Astrocyte of the cerebellum (primary cell): Measurements from ENCODE around the gene SCGB1D1.

Experiments used
- DNase-seq: peaks from one replicate; pipeline ENCODE4 v3.0.0-alpha.2; 2011; ENCODE audit warnings: low read depth
- H3K4me3 ChIP-seq: 2 replicates; pipeline ENCODE4 v1.5.1; 2011; ENCODE audit warnings: mild to moderate bottlenecking, low read depth, low read length, moderate library complexity
- CTCF ChIP-seq: IDR thresholded peaks from 2 replicates; pipeline ENCODE4 v1.5.1; 2012; ENCODE audit warnings: low read length, low read depth, moderate library complexity, mild to moderate bottlenecking; ENCODE audit errors: missing control alignments
- in situ Hi-C: cut with HindIII; loops from 2 replicates; pipeline ENCODE4 v1.10.0; 2017; ENCODE audit warnings: low sequenced_read_pairs

The SCGB1D1 gene

DNA sequence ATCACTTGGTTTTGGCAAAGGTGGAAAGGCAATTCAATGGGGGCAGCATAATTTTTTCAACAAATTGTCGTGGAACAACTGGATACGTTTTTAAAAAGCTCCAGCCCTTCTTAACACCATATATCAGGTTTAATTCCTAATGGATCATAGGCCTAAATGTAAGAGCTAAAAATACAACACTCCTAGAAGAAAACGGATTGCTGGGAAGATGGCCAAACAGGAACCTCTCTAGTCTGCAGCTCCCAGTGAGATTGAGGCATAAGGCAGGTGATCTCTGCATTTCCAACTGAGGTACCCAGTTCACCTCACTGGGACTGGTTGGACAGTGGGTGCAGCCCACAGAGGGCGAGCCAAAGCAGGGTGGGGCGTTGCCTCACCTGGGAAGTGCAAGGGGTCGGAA is 32.4 kb upstream of the SCGB1D1 start:
- in situ Hi-C loops = no loop called here
- H3K4me3 ChIP-seq = no peak overlapping the region
- TF ChIP-seq CTCF = no peak
- no peak for DNase-seq

DNA sequence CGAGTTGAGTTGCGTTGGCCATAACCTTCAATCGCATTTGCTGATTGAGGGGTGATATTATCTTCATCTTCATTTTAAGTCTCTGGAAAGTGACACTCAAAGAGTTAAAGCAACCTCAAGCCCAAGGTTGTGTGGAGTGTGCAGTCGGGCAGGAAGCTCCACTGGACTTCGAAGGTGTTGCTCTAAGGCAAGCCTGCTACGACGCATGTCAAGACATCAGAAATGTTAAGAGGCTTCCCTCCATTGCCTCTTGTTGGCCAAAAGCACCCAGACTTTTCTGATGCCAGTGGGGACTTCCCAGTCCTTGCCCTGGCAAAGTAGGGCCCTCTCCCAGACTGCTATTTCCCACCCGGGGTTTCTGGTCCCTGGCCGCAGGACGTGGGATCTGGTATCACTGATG is 23.6 kb upstream of the SCGB1D1 start:
- no peak for DNase-seq
- in situ Hi-C loops = no loop called here
- TF ChIP-seq CTCF = no peak
- no peak overlapping the region for H3K4me3 ChIP-seq

DNA sequence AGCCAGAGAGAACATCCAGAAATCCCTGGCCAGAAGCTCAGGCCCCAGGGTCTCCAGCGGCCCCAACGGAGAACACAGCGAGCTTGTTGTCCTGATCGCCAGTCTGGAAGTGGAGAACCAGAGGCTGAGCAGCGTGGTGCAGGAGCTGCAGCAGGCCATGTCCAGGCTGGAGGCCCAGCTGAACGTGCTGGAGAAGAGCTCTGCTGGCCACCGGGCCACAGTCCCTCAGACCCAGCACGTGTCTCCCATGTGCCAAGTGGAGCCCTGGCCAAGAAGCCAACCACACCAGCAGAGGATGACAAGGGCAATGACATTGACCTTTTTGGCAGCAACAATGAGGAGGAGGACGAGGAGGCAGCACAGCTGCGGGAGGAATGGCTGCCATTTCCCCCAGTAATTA is 20.6 kb upstream of the SCGB1D1 start:
- no peak overlapping the region for H3K4me3 ChIP-seq
- no peak for DNase-seq
- in situ Hi-C loops = no loop called here
- TF ChIP-seq CTCF = no peak

DNA sequence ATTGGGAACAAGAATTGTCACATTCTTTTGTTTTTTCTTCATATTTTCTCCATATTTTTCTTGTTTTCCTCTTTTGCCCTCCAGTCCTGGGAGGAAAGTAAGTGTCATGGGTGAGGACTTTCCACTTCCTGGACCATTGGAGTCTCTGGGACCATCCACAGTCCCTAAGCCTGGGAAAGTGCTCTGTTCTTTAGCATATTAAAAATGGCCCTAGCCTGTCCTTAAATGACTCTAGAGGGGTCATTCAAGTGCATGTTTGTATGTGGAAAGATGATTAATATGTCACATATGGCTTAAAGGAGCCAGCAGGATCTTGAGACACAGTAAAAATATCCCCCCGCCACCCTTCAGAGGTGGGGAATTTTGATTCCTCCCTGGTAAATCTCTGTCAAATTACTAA is 20.1 kb upstream of the SCGB1D1 start:
- in situ Hi-C loops = no loop called here
- no peak overlapping the region for H3K4me3 ChIP-seq
- no peak for TF ChIP-seq CTCF
- DNase-seq = no peak

DNA sequence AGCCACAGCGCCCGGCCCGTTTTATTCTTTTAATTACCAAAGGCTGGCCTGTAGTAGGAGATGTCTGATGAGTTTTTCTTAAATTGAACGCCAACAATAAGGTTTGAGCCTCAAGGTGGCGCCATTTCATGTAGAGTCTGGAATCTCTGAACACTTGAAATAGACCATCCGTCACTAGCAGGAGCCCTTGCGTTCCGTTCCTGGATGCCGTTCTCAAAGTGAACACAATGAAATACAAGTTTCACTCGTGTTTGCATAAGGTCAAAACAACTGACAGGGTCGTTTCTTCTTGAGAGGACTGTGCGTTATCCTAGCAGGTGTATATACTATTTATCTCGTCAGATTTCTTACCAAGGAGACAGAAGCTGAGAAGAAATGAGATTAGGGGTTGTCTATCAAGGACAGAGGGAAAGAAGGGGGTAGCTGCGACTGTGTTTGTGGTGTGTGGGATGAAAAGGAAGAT is 18.7 kb upstream of the SCGB1D1 start:
- TF ChIP-seq CTCF = peak; percentile 58
- H3K4me3 ChIP-seq = no peak overlapping the region
- in situ Hi-C loops = no loop called here
- DNase-seq = peak; percentile 32

DNA sequence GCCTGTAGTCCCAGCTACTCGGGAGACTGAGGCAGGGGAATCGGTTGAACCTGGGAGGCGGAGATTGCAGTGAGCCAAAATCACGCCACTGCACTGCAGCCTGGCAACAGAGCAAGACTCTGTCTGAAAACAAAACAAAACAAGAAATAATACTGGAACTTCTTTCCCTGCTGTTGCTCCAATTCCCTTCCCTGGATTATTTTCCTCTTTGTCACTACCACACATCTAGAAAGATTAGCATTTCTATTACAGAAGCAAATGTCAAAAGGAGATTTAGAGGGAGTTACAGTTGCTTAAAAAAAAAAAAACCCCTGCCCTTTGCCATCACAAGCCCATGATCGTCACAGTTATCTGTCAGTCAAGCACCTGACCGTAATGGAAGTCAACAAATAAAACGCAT is 17.7 kb upstream of the SCGB1D1 start:
- in situ Hi-C loops = no loop called here
- DNase-seq = no peak
- no peak overlapping the region for H3K4me3 ChIP-seq
- no peak for TF ChIP-seq CTCF

- no peak overlapping the region for H3K4me3 ChIP-seq
- no peak for DNase-seq
- in situ Hi-C loops = no loop called here
- TF ChIP-seq CTCF = no peak
Measured at GRCh38 chr11:62176766-62177165, 13.2 kb upstream of the SCGB1D1 start.
